Left renal cortex interstitium (tissue), 4 donors: ENCODE measurements around the gene HUWE1. TPM values are rescaled to one million over a fixed set of nuclear protein-coding genes. Genes with fewer than 3 reads are reported as not detected.

Experiments used
- DNase-seq, 4 donors: peaks; one replicate each; pipeline ENCODE4 v3.0.0-alpha.2; 2013; ENCODE audit warnings: low read depth in 4 of 4, low spot score in 2 of 4, missing footprints in 1 of 4
- polyA plus RNA-seq, 4 donors: library from polyadenylated mRNA; unstranded; fragments of 120-200 nt; gene quantifications; one replicate each; pipeline ENCODE4 v1.2.1, GENCODE V29; 2013; ENCODE audit not compliant: insufficient read length in 4 of 4

HUWE1 gene
- polyA plus RNA-seq, 4 donors, result 109 to 187 (median 149) TPM

GRCh38 chrX:53621418-53621986 lies 65.0 kb downstream of the HUWE1 start:
- DNase-seq, result no peak

DNA sequence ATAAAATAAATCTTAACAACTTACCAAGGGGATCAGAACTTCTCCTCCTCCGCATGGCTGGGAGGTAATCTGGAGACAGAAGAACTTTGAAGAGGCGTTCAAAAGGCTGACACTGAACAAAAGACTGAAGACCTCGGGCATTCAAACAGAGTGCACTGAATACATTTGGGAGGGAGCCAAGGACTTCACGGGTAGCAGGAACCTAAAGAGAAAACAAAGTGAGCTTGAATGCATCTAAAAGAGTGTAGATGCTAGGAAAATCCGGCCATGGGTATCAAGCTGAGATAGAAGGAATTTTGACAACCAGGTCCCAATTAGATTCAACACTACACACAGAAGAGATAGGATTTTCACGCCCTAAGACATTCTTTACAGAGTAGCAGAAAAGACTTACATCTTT lies 69.6 kb downstream of the HUWE1 start:
- no peak for DNase-seq

DNA sequence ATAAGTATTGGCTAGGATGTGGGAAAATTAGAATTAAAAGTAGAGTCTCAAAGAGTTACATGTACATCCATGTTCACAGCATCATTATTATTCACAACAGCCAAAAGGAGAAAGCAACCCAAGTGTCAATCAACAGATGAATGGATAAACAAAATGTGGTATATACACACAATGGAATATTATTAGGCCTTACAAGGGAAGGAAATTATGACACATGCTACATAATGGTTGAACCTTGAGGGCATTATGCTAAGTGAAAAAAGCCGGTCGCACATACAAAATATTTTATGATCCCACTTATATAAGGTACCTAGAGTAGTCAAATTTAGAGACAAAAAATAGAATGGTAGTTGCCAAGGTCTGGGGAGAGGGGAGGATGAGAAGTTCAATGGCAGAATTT lies 80.1 kb downstream of the HUWE1 start:
- DNase-seq, result no peak

DNA sequence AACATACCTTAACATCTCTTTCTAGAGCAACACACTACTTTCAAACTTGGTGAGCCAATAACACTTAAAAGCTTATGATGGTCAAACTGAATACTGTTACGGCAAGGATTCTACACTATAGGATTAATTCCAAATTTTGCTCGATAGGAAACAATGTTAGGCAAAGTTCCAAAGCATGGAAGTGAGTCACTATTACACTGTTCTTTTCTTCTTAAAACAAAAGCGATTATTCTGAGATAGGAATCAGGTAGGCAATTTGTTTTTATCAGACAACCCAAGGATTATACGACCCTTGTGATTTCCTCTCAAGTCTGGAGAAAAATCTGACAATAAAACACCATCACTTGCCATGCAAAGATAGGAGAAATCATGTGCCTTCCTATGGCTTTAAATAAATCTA lies 81.5 kb downstream of the HUWE1 start:
- no peak for DNase-seq

GRCh38 chrX:53599781-53600396 lies 86.6 kb downstream of the HUWE1 start:
- no peak for DNase-seq

DNA sequence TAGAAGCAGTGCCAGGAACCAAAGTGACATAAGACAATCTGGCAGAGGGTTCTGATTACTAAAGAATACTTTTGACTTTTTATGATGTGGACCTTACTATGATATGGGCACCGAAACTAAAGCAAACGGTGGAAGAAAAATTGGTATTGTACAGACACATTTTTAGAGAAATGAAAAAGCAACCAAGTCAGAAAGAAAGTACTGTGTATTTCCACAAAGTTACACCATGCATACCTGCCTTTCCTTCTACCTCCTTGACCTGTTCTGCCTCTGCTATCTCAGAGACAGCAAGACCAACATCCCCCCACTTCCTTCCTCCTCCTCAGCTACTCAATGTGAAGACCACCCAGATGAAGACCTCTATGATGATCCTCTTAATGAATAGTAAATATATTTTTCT lies 88.3 kb downstream of the HUWE1 start:
- DNase-seq, result no peak

GRCh38 chrX:53595266-53595810 lies 91.2 kb downstream of the HUWE1 start:
- DNase-seq, result no peak

DNA sequence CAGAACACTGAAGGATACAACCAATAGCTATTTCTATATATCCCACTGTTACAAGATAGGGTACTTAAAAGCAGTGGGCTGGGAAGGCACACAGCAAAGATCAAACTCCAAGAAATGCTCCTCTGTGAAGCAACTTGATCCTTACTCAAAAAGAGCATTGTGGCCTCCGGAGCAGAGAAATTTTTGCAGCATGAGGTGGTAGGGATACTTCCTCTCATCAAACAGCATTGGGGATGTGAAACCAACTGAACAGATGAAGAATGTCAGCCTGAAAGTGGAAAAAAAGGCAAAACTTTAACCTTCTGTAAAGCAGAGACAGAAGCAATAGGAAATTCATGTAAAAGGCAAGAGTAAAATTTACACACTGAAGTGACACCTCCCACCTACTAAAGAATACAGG lies 92.2 kb downstream of the HUWE1 start:
- DNase-seq, result no peak

DNA sequence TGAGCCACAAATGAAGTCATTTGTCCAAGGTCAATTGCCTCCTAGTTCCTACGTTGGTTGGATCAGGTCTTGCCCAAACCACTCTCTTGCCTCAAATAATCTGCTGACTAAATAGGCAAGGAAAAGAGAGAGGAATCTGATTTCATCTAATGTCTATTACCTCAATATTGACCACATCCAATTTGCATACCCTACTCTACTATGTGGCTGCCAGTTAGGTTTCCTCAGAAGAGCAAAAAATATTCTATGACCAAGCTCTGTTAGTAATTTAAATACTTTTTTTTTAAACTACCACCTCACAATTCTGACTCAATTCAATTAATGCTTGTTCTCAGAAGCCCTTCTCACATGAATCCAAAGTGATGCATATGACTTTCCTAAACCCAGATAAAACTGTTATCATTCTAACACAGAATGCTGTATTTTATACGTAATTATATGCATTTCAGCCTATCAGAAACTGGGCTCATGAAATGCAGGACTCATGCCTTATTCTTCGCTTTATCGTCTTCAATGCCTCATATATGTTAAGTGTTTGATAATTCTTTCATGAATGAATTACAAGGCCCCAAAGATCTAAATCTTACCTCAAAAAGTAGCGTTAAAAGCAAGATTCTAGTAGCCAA lies 98.6 kb downstream of the HUWE1 start:
- DNase-seq, result no peak

DNA sequence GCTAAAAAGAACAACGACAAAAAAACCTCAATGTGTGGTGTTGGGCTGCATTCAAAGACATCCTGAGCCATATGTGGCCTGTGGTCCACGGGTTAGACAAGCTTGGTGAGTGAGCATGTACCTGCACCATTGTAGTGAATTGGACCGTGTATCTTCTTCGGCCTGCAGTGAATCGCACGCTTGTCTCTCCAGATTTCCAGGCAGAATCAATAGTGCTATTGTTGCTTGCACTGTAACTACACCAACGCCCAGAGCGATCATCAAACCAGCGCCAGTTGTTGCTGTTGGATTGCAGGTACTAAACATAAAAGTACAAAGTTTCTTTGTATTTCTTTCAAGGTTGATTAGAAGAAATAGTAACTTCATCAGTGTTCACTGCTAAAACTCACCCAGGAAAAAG lies 101.6 kb downstream of the HUWE1 start:
- no peak for DNase-seq

- no peak for DNase-seq
Observed at GRCh38 chrX:53583571-53583970, 102.9 kb downstream of the HUWE1 start.

DNA sequence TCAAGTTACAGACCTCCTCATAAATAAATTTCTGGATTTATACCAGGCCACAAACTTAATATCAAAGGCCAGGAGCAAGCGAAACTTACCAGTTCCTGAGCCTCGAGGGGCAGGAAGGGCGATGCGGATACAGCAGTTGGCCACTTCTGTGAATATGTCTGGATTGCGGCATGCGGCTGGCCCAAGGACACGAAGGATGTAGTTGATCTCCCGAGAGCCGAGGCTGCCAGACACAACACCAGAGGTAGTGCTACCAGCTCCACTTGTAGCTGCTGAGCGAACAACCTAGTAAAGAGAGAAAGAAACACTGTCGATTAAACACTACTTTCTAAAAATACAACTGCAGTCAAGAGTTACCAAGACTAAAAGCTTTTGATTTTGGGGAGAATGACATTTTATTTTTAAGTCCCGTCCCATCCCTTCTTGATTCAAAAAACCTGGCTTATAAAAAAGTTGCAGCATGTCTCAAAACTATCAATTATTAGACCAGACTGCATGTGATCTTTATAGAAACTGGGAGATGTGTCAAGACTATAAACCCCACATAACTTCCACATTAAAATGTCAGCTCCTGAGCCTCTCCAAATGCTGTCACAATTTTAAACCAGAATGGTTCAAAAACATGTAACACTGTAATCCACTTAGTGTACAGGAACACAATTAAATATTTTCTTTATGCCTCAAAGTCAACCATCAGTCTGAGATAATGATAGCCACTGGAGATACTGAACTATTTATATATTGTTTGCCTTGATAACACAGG lies 105.6 kb downstream of the HUWE1 start:
- DNase-seq, result peak in 2 of 4 donors; percentile 6 to 28

DNA sequence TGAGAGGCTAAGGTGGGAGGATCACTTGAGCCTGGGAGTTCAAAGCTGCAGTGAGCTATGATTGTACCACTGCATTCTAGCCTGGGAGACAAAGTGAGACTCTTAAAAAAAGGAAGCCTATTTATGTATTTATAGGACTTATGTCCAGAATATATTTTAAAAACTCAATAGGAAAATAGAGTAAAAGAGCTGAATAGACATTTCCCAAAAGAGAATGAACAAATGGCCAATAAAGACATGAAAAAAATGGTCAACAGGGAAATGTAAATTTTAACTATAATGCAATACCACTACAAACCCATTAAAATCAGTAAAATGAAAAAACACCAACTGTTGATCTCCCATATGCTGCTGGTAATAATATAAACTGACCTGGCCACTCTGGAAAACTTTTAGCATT lies 115.0 kb downstream of the HUWE1 start:
- no peak for DNase-seq

DNA sequence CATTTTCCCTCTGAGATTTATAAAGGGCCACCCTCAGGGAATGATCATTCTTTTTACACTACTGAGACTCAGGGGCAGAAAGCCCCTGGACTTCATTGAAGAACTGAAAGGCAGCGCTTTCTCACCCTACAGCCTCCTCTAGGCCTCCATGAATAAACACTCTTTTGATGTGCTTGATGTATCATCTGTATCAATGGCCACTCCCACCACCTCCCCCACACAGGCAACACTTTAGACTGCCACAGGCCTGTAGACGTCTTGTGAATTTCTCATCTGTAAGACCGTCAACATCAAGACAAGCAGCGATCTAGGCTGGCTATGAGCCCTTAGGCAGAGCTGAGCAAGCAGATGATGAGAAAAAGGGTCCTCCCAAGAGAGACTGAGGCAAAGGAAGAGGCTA lies 123.2 kb downstream of the HUWE1 start:
- DNase-seq, result peak in 1 of 4 donors; percentile 0

- no peak for DNase-seq
Observed at GRCh38 chrX:53561912-53562311, 124.6 kb downstream of the HUWE1 start.

- DNase-seq, result no peak
Observed at GRCh38 chrX:53558646-53559045, 127.9 kb downstream of the HUWE1 start.

DNA sequence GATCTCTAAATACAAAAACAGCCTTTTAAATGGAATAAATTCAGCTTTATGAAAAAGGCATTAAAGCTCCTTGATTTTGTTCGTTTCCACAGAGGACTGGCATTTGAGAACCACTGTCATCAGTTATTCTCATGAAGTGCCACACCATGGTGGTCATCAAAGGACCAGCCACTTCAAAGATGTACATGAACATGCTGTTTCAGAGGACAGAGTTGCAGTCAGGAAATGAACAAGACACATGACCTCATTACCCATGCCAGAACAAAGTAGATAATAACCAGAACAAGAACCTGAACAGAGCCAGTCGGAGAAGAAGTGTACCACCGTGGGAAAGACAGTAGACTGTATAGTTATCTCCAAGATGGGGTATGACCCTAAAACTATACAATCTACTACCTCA lies 129.7 kb downstream of the HUWE1 start:
- no peak for DNase-seq

- DNase-seq, result no peak
Observed at GRCh38 chrX:53550756-53551463, 135.6 kb downstream of the HUWE1 start.

DNA sequence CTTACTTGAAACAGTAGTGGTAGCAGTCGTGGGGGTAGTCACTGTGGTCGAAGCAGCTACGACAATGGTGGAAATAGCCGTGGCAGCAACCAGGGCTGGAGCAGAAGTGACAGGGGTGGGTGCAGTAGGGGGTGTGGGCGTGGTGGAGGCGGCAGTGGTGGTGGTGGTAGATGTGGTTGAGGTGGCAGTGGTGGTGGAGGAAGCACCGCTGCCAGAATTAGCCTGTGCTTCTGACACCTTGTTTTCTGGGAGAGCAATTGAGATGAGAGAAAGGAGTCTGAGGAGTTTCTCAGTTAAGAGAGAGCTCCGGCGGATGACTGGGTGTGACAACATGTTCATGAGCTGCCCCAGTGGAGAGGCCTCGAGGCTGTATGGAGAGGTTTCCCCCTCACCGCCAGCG lies 138.9 kb downstream of the HUWE1 start:
- DNase-seq, result no peak

DNA sequence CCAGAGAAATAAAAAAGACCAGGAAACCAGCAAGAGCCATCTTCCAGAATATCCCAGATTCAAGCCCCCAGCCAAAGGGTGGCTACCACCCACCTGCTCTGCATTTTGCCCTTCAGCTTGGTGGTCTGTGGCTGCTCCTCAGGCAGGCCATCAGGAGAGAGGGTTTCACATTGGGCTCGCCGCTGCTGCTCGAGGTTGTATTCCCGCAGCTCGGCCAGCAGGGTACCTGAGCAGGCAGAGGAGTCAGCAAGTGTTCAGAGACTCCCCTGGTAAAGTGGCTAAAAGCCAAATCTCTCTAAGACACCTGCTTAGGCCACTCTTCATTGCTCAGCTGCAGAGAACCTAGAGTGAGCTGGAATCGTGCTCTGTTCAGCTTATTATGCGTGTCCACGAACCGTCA lies 141.6 kb downstream of the HUWE1 start:
- DNase-seq, result no peak

DNA sequence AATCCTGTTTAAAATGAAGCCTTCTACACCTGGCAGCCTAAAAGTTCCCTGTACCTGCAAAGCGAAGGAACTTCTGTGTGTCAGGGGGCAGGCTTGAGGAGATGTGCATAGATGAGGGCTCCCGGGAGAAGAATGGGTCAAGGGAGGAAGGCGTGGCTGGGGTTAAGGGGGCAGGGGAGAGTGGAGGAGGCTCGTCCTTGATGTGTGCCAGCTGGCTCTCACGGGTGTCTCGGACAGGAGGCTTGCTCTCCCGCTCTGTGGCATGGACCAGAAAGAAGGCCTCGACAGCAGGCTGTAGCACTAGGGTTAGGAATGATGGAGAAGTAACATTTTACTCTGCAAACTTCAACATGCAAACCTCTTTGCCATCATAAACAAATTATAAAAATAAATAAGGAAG lies 147.7 kb downstream of the HUWE1 start:
- no peak for DNase-seq
